ENCODE data around the gene PLD5.

- TF ChIP-seq, protein P1, sequence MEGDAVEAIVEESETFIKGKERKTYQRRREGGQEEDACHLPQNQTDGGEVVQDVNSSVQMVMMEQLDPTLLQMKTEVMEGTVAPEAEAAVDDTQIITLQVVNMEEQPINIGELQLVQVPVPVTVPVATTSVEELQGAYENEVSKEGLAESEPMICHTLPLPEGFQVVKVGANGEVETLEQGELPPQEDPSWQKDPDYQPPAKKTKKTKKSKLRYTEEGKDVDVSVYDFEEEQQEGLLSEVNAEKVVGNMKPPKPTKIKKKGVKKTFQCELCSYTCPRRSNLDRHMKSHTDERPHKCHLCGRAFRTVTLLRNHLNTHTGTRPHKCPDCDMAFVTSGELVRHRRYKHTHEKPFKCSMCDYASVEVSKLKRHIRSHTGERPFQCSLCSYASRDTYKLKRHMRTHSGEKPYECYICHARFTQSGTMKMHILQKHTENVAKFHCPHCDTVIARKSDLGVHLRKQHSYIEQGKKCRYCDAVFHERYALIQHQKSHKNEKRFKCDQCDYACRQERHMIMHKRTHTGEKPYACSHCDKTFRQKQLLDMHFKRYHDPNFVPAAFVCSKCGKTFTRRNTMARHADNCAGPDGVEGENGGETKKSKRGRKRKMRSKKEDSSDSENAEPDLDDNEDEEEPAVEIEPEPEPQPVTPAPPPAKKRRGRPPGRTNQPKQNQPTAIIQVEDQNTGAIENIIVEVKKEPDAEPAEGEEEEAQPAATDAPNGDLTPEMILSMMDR (IDR thresholded peaks at IDR 0.05), result no peak
- TF ChIP-seq, protein P2, sequence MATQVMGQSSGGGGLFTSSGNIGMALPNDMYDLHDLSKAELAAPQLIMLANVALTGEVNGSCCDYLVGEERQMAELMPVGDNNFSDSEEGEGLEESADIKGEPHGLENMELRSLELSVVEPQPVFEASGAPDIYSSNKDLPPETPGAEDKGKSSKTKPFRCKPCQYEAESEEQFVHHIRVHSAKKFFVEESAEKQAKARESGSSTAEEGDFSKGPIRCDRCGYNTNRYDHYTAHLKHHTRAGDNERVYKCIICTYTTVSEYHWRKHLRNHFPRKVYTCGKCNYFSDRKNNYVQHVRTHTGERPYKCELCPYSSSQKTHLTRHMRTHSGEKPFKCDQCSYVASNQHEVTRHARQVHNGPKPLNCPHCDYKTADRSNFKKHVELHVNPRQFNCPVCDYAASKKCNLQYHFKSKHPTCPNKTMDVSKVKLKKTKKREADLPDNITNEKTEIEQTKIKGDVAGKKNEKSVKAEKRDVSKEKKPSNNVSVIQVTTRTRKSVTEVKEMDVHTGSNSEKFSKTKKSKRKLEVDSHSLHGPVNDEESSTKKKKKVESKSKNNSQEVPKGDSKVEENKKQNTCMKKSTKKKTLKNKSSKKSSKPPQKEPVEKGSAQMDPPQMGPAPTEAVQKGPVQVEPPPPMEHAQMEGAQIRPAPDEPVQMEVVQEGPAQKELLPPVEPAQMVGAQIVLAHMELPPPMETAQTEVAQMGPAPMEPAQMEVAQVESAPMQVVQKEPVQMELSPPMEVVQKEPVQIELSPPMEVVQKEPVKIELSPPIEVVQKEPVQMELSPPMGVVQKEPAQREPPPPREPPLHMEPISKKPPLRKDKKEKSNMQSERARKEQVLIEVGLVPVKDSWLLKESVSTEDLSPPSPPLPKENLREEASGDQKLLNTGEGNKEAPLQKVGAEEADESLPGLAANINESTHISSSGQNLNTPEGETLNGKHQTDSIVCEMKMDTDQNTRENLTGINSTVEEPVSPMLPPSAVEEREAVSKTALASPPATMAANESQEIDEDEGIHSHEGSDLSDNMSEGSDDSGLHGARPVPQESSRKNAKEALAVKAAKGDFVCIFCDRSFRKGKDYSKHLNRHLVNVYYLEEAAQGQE (IDR thresholded peaks at IDR 0.05; ENCODE audit: insufficient read depth in 1 of 2, low read depth in 2 of 2, low read length in 1 of 2), result no peak
- TF ChIP-seq TCF7L2 (IDR thresholded peaks at IDR 0.05; ENCODE audit: low read depth, low read length), result no peak
- TF ChIP-seq SIN3A (IDR thresholded peaks at IDR 0.05; ENCODE audit: borderline replicate concordance, insufficient read depth, low read depth, low read length), result no peak
- no peak for TF ChIP-seq POLR2AphosphoS5 (IDR thresholded peaks at IDR 0.05; ENCODE audit: low read depth, low read length)
Measured at GRCh38 chr1:242185731-242186130, 338.8 kb downstream of the PLD5 start.

Measured in Panc1 (cell line).